WERI-Rb-1 (cell line): ENCODE results near the gene CACNB2.

Experiments used
- DNase-seq: peaks from one replicate; pipeline ENCODE4 v3.0.0-alpha.2; 2020
- H3K27ac ChIP-seq: fragments of 250-450 bp; sonication (Bioruptor Pico); 2 replicates; pipeline ENCODE4 v1.5.1; 2020; ENCODE audit warnings: mild to moderate bottlenecking, moderate library complexity
- H3K27me3 ChIP-seq: fragments of 250-450 bp; sonication (Bioruptor Pico); 2 replicates; pipeline ENCODE4 v1.5.1; 2021; ENCODE audit warnings: mild to moderate bottlenecking, low read depth, moderate library complexity; ENCODE audit not compliant: insufficient read depth, severe bottlenecking
- H3K36me3 ChIP-seq: fragments of 250-450 bp; sonication (Bioruptor Pico); 2 replicates; pipeline ENCODE4 v1.5.1; 2020; ENCODE audit warnings: mild to moderate bottlenecking, moderate library complexity
- H3K4me3 ChIP-seq: 2 replicates; pipeline ENCODE4 v1.5.1; 2011; ENCODE audit warnings: low read depth, mild to moderate bottlenecking, control low read depth, low read length
- H3K9me3 ChIP-seq: fragments of 250-450 bp; sonication (Bioruptor Pico); 2 replicates; pipeline ENCODE4 v1.5.1; 2021; ENCODE audit warnings: mild to moderate bottlenecking, moderate library complexity; ENCODE audit not compliant: severe bottlenecking
- TF ChIP-seq, protein P1 (sequence below): IDR thresholded peaks from 2 replicates; pipeline ENCODE4 v1.5.1; 2011; ENCODE audit warnings: low read depth, mild to moderate bottlenecking, control low read depth, inconsistent platforms, low read length

CACNB2 gene

GRCh38 chr10:18196806-18197550 is 56.8 kb downstream of the CACNB2 start:
- no peaks in the 10 kb centered on the region for H3K9me3 ChIP-seq
- TF ChIP-seq, protein P1, sequence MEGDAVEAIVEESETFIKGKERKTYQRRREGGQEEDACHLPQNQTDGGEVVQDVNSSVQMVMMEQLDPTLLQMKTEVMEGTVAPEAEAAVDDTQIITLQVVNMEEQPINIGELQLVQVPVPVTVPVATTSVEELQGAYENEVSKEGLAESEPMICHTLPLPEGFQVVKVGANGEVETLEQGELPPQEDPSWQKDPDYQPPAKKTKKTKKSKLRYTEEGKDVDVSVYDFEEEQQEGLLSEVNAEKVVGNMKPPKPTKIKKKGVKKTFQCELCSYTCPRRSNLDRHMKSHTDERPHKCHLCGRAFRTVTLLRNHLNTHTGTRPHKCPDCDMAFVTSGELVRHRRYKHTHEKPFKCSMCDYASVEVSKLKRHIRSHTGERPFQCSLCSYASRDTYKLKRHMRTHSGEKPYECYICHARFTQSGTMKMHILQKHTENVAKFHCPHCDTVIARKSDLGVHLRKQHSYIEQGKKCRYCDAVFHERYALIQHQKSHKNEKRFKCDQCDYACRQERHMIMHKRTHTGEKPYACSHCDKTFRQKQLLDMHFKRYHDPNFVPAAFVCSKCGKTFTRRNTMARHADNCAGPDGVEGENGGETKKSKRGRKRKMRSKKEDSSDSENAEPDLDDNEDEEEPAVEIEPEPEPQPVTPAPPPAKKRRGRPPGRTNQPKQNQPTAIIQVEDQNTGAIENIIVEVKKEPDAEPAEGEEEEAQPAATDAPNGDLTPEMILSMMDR, result no peak
- no peak for DNase-seq
- no peaks in the 10 kb centered on the region for H3K27me3 ChIP-seq
- H3K4me3 ChIP-seq, result no peak overlapping the region
- H3K27ac ChIP-seq, result no peak overlapping the region
- H3K36me3 ChIP-seq, result no peaks in the 10 kb centered on the region

DNA sequence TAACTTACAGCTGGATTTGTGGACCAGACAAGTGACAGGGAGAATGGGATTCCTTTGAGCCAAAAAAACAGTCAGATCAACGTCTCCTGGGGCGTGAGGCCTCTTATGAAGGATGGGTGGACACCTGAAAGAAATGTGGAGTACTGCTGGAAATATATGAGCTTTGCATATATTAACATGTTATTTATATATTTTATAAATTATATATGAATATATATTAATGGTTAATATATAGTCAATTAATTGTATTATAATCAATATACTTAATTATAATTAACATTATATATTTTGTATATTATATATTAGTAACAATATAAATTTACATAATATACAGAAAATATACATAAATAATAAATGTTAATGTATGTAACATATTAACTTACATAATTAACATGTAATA is 57.5 kb downstream of the CACNB2 start:
- no peak for DNase-seq
- Histone ChIP-seq H3K36me3 (no peaks in the 10 kb centered on the region), H3K27me3 (no peaks in the 10 kb centered on the region), H3K27ac (no peak overlapping the region), H3K4me3 (no peak overlapping the region), H3K9me3 (no peaks in the 10 kb centered on the region)
- TF ChIP-seq, protein P1, result no peak

GRCh38 chr10:18201877-18202276 is 61.7 kb downstream of the CACNB2 start:
- no peaks in the 10 kb centered on the region for H3K27me3 ChIP-seq
- no peak overlapping the region for H3K27ac ChIP-seq
- DNase-seq, result no peak
- TF ChIP-seq, protein P1, result no peak
- H3K4me3 ChIP-seq, result no peak overlapping the region
- H3K36me3 ChIP-seq, result no peaks in the 10 kb centered on the region
- no peaks in the 10 kb centered on the region for H3K9me3 ChIP-seq

- H3K36me3 ChIP-seq, result no peaks in the 10 kb centered on the region
- DNase-seq, result no peak
- no peak overlapping the region for H3K4me3 ChIP-seq
- H3K27me3 ChIP-seq, result no peaks in the 10 kb centered on the region
- H3K9me3 ChIP-seq, result no peaks in the 10 kb centered on the region
- TF ChIP-seq, protein P1, result no peak
- no peak overlapping the region for H3K27ac ChIP-seq
Observed at GRCh38 chr10:18202680-18203460, 62.6 kb downstream of the CACNB2 start.

GRCh38 chr10:18203471-18203870 is 63.2 kb downstream of the CACNB2 start:
- no peak for DNase-seq
- TF ChIP-seq, protein P1, result no peak
- Histone ChIP-seq H3K36me3 (no peaks in the 10 kb centered on the region), H3K4me3 (no peak overlapping the region), H3K27me3 (no peaks in the 10 kb centered on the region), H3K9me3 (no peaks in the 10 kb centered on the region), H3K27ac (no peak overlapping the region)
